Measurements from ENCODE around the gene ASXL2.

DNA sequence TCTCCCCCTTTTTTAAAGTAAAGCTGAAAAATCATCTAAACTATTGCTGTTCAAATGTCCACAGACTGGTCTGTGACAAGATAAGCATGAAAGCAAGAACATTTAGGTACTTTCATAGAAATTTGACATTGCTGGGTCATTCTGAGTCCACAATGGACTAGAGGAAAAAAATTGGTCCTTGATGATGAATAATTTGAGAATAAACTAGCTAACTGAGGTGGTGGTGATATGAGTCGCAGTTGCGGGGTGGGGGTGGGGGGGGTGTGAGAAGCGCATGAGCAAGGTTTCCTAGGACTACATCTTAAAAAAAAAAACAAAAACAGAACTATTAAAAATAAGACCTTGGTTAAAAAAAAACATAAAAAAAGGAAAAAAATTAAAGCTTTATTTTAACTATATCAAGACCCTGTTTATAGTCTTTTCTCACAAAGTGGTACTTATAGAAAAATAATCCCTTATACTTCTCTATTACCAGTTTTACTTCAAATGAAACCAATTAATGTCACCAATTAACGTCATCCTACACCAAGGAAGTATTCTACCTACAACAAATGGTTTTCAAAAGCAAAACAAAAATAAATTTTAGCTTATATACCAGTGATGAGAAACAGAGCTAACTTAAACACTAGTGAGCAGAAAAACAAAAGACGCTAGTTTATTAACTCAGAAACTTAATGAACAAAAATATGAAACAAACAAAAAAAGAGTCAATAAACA is 88.1 kb downstream of the ASXL2 start:
- TF ChIP-seq, protein P1, sequence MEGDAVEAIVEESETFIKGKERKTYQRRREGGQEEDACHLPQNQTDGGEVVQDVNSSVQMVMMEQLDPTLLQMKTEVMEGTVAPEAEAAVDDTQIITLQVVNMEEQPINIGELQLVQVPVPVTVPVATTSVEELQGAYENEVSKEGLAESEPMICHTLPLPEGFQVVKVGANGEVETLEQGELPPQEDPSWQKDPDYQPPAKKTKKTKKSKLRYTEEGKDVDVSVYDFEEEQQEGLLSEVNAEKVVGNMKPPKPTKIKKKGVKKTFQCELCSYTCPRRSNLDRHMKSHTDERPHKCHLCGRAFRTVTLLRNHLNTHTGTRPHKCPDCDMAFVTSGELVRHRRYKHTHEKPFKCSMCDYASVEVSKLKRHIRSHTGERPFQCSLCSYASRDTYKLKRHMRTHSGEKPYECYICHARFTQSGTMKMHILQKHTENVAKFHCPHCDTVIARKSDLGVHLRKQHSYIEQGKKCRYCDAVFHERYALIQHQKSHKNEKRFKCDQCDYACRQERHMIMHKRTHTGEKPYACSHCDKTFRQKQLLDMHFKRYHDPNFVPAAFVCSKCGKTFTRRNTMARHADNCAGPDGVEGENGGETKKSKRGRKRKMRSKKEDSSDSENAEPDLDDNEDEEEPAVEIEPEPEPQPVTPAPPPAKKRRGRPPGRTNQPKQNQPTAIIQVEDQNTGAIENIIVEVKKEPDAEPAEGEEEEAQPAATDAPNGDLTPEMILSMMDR (IDR thresholded peaks at IDR 0.05; ENCODE audit: low read depth, low read length) = no peak
- TF ChIP-seq EZH2phosphoT487 (IDR thresholded peaks at IDR 0.05; ENCODE audit: low read depth) = no peak
